MCF 10A (cell line): ENCODE results near the gene RPS21. TPM values are rescaled to one million over a fixed set of nuclear protein-coding genes. Genes with fewer than 3 reads are reported as not detected.

Experiments used
- BruUV-seq: library from RNA; stranded (reverse); fragments of 400-500 nt; replicated peaks from 2 replicates; lab custom pipeline; 2021; lab: Mats Ljungman, UMichigan
- CTCF ChIA-PET: fragments of 300-600 bp; sonication (Branson Sonifier 250); formaldehyde crosslinking; extraction: SDS; loops from one replicate; lab custom pipeline; 2021; ENCODE audit warnings: antibody characterized with exemption, inconsistent platforms; lab: Yijun Ruan, JAX
- POLR2A ChIA-PET: fragments of 300-600, 350-650 bp; sonication (Branson Sonifier 250); formaldehyde crosslinking; extraction: SDS; loops from one replicate; lab custom pipeline; 2020; ENCODE audit warnings: antibody characterized with exemption, inconsistent platforms; lab: Yijun Ruan, JAX
- DNase-seq: peaks from one replicate; pipeline ENCODE4 v3.0.0-alpha.2; 2018; ENCODE audit not compliant: unreplicated experiment
- H3K27ac Mint-ChIP-seq: one replicate; pipeline ENCODE4 v1.8.0; 2022; ENCODE audit warnings: mild to moderate bottlenecking, low read depth, mixed read lengths; ENCODE audit not compliant: unreplicated experiment
- H3K27me3 Mint-ChIP-seq: one replicate; pipeline ENCODE4 v1.8.0; 2022; ENCODE audit warnings: mixed read lengths; ENCODE audit not compliant: insufficient read depth, unreplicated experiment
- H3K36me3 Mint-ChIP-seq: one replicate; pipeline ENCODE4 v1.8.0; 2022; ENCODE audit warnings: mild to moderate bottlenecking, moderate library complexity, mixed read lengths; ENCODE audit not compliant: insufficient read depth, unreplicated experiment
- H3K4me1 Mint-ChIP-seq: one replicate; pipeline ENCODE4 v1.8.0; 2022; ENCODE audit warnings: mixed read lengths; ENCODE audit not compliant: insufficient read depth, unreplicated experiment
- H3K4me3 Mint-ChIP-seq: one replicate; pipeline ENCODE4 v1.8.0; 2022; ENCODE audit warnings: mild to moderate bottlenecking, moderate library complexity, mixed read lengths; ENCODE audit not compliant: unreplicated experiment
- H3K9me3 Mint-ChIP-seq: one replicate; pipeline ENCODE4 v1.8.0; 2022; ENCODE audit warnings: mixed read lengths; ENCODE audit not compliant: unreplicated experiment
- CTCF ChIP-seq: fragments of 200-600 bp; IDR thresholded peaks from one replicate; pipeline ENCODE4 v1.8.0; 2022; ENCODE audit warnings: antibody characterized with exemption, mild to moderate bottlenecking; ENCODE audit not compliant: unreplicated experiment
- intact Hi-C: fragments of 100-400 bp; cut with micrococcal nuclease; formaldehyde crosslinking; loops from 2 replicates; pipeline ENCODE4 v1.14.1; 2022
- total RNA-seq: library from RNA; stranded (reverse); gene quantifications from 2 replicates; pipeline ENCODE4 v1.2.3, GENCODE V29; 2022

Gene RPS21
- total RNA-seq, 1 experiment from 2014 or later = 2,055 TPM

DNA sequence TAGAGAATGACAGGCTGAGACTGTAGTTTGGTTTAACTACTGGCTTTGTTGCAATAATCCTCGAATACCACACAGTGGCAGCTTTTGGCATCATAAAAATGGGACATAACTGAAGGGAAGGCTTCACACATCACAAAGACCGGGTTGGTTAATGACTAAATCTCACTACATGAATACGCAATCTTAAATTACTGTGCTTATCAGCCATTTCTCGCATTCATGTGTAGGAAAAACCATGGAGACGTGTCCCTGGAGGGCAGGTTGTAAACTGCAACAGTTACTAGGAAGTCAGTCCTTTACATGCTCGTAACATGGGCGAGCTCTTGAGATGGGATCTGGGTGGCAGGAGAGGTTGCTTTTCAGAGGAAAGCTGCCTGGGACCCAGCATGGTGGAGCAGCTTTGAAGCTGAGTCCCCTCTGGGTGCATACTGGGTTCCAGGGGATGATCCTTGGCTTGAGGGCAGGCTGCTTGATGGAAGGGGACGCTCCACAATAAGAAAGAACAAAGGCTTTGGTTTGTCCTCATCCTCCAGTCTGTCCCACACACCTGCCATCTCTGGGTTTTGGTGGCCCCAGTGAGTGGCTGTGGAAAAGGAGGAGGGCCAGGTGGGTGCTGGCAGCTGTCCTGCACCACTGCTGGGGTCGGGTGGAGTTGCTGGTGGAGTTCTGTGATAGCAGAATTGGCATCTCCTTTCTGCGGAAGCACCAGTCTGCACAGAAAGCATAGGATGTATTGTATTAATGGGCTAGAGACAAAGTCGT, 2.1 kb downstream of the RPS21 start:
- BruUV-seq = no TSS peak
- Mint-ChIP-seq H3K9me3 (no peaks in the 10 kb centered on the region), H3K4me3 (peak overlapping the region; percentile 92), H3K27ac (no peak overlapping the region), H3K4me1 (no peaks in the 10 kb centered on the region), H3K27me3 (no peaks in the 10 kb centered on the region), H3K36me3 (peaks cover 79% of the 10 kb centered on the region)
- ChIA-PET POLR2A (interaction anchor here (0.9 to 7.7 kb wide), 13 partner anchors 12 to 407 kb away, joined by 3 to 182 read pairs (median 7); partner anchors contain the start of genes ADRM1, LAMA5 and MRGBP), CTCF (interaction anchor here (0.6 to 1.5 kb wide), 4 partner anchors 21 to 228 kb away, joined by 3 to 5 read pairs (median 4); no protein-coding TSS in a partner anchor)
- intact Hi-C loops = loop anchor here (5.0 kb wide), 1 partner anchor 152 kb away; the partner anchor contains the start of gene OSBPL2
- TF ChIP-seq CTCF = no peak
- DNase-seq = no peak

DNA sequence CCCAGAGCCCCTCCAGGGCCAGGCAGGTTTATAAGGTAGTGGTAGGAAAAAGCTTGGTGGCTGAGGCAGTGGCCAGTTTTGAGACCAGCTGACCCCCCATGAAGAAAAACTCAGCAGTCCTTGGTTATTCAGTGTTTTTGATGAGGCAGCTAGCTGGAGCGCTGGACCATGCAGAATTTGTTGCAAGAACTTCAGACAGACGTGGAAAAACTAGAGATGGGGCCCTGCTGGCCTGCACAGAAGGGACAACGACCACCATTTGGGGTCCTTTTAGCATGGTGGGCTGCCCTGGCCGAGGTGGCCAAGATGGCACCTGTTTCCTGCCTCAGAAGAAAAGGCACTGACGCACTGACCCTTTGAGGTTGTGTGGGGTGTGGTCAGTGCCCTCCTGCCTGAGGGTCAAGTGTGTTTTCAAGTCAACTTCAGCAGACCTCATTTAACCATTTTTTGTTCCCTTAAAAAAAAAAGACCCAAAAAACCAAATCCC, 2.7 kb downstream of the RPS21 start:
- Mint-ChIP-seq H3K4me1 (no peaks in the 10 kb centered on the region), H3K4me3 (no peak overlapping the region), H3K9me3 (no peaks in the 10 kb centered on the region), H3K27me3 (no peaks in the 10 kb centered on the region), H3K36me3 (peaks cover 73% of the 10 kb centered on the region), H3K27ac (no peak overlapping the region)
- no peak for DNase-seq
- ChIA-PET POLR2A (interaction anchor here (0.6 to 7.7 kb wide), 11 partner anchors 10 to 394 kb away, joined by 3 to 182 read pairs (median 7); partner anchors contain the start of genes ADRM1 and LAMA5), CTCF (interaction anchor here (0.7 to 1.5 kb wide), 6 partner anchors 58 to 422 kb away, joined by 3 to 9 read pairs (median 5); no protein-coding TSS in a partner anchor)
- intact Hi-C loops = loop anchor here (5.0 kb wide), 1 partner anchor 152 kb away; the partner anchor contains the start of gene OSBPL2
- TF ChIP-seq CTCF = no peak
- BruUV-seq = no TSS peak

- TF ChIP-seq CTCF = no peak
- intact Hi-C loops = no loop called here
- peaks cover 69% of the 10 kb centered on the region for H3K36me3 Mint-ChIP-seq
- H3K9me3 Mint-ChIP-seq = no peaks in the 10 kb centered on the region
- ChIA-PET POLR2A (interaction anchor here (0.6 to 7.7 kb wide), 5 partner anchors 9 to 393 kb away, joined by 3 to 182 read pairs (median 3); partner anchors contain the start of gene LAMA5), CTCF (interaction anchor here (0.7 to 1.2 kb wide), 6 partner anchors 19 to 422 kb away, joined by 3 to 9 read pairs (median 6); no protein-coding TSS in a partner anchor)
- H3K27me3 Mint-ChIP-seq = no peaks in the 10 kb centered on the region
- no peak for DNase-seq
- no peak overlapping the region for H3K4me3 Mint-ChIP-seq
- BruUV-seq = no TSS peak
- no peaks in the 10 kb centered on the region for H3K4me1 Mint-ChIP-seq
- H3K27ac Mint-ChIP-seq = no peak overlapping the region
Observed at GRCh38 chr20:62390317-62391164, 3.6 kb downstream of the RPS21 start.
